ENCODE measurements around the gene DLGAP1. TPM values are rescaled to one million over a fixed set of nuclear protein-coding genes. Genes with fewer than 3 reads are reported as not detected.

The DLGAP1 gene
- total RNA-seq, 1 donor from 2014 or later, result 0.05 TPM

GRCh38 chr18:4374564-4374963 lies 80.5 kb downstream of the DLGAP1 start:
- Mint-ChIP-seq H3K9me3 (ENCODE audit: unreplicated experiment) (no peaks in the 10 kb centered on the region), H3K36me3 (ENCODE audit: unreplicated experiment) (no peaks in the 10 kb centered on the region), H3K27me3 (ENCODE audit: unreplicated experiment) (no peaks in the 10 kb centered on the region), H3K4me3 (ENCODE audit: unreplicated experiment) (no peak overlapping the region), H3K27ac (ENCODE audit: unreplicated experiment) (no peak overlapping the region), H3K4me1 (ENCODE audit: unreplicated experiment) (no peaks in the 10 kb centered on the region)
- TF ChIP-seq, protein P1, sequence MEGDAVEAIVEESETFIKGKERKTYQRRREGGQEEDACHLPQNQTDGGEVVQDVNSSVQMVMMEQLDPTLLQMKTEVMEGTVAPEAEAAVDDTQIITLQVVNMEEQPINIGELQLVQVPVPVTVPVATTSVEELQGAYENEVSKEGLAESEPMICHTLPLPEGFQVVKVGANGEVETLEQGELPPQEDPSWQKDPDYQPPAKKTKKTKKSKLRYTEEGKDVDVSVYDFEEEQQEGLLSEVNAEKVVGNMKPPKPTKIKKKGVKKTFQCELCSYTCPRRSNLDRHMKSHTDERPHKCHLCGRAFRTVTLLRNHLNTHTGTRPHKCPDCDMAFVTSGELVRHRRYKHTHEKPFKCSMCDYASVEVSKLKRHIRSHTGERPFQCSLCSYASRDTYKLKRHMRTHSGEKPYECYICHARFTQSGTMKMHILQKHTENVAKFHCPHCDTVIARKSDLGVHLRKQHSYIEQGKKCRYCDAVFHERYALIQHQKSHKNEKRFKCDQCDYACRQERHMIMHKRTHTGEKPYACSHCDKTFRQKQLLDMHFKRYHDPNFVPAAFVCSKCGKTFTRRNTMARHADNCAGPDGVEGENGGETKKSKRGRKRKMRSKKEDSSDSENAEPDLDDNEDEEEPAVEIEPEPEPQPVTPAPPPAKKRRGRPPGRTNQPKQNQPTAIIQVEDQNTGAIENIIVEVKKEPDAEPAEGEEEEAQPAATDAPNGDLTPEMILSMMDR (IDR thresholded peaks at IDR 0.05), result no peak
- DNase-seq (ENCODE audit: extremely low spot score, unreplicated experiment), result no peak

DNA sequence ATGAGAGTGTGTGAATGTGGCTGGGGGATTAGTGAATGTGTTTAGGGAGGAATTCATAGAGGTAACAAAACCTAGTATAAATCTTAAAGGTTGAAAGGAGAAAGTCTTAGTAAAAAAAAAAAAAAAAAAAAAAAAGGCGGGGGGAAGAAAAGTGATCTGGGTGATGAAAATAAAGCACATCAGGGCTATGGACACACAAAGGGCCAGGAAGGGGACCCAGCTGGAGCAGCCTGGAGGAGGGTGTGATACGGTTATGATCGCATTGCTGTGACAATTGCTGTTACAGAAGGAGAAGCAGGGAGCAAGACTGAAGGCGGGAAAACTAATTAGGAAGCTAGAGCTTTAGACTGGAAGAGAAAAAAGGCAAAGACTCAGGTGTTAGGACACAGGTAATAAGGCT lies 85.4 kb downstream of the DLGAP1 start:
- TF ChIP-seq, protein P1 (IDR thresholded peaks at IDR 0.05), result no peak
- Mint-ChIP-seq H3K27me3 (ENCODE audit: unreplicated experiment) (no peaks in the 10 kb centered on the region), H3K27ac (ENCODE audit: unreplicated experiment) (no peak overlapping the region), H3K4me1 (ENCODE audit: unreplicated experiment) (no peaks in the 10 kb centered on the region), H3K36me3 (ENCODE audit: unreplicated experiment) (no peaks in the 10 kb centered on the region), H3K9me3 (ENCODE audit: unreplicated experiment) (peaks cover 5% of the 10 kb centered on the region), H3K4me3 (ENCODE audit: unreplicated experiment) (no peak overlapping the region)
- DNase-seq (ENCODE audit: extremely low spot score, unreplicated experiment), result no peak

- H3K36me3 Mint-ChIP-seq (ENCODE audit: unreplicated experiment), result no peaks in the 10 kb centered on the region
- peaks cover 33% of the 10 kb centered on the region for H3K9me3 Mint-ChIP-seq (ENCODE audit: unreplicated experiment)
- H3K27ac Mint-ChIP-seq (ENCODE audit: unreplicated experiment), result no peak overlapping the region
- TF ChIP-seq, protein P1 (IDR thresholded peaks at IDR 0.05), result no peak
- no peak for DNase-seq (ENCODE audit: extremely low spot score, unreplicated experiment)
- no peak overlapping the region for H3K4me3 Mint-ChIP-seq (ENCODE audit: unreplicated experiment)
- H3K4me1 Mint-ChIP-seq (ENCODE audit: unreplicated experiment), result no peaks in the 10 kb centered on the region
- no peaks in the 10 kb centered on the region for H3K27me3 Mint-ChIP-seq (ENCODE audit: unreplicated experiment)
Observed at GRCh38 chr18:4360221-4360715, 94.8 kb downstream of the DLGAP1 start.

GRCh38 chr18:4358618-4359017 lies 96.5 kb downstream of the DLGAP1 start:
- Mint-ChIP-seq H3K27ac (ENCODE audit: unreplicated experiment) (no peak overlapping the region), H3K27me3 (ENCODE audit: unreplicated experiment) (no peaks in the 10 kb centered on the region), H3K36me3 (ENCODE audit: unreplicated experiment) (no peaks in the 10 kb centered on the region), H3K4me1 (ENCODE audit: unreplicated experiment) (no peaks in the 10 kb centered on the region), H3K4me3 (ENCODE audit: unreplicated experiment) (no peak overlapping the region), H3K9me3 (ENCODE audit: unreplicated experiment) (peaks cover 24% of the 10 kb centered on the region)
- no peak for DNase-seq (ENCODE audit: extremely low spot score, unreplicated experiment)
- TF ChIP-seq, protein P1 (IDR thresholded peaks at IDR 0.05), result no peak

GRCh38 chr18:4357579-4357978 lies 97.5 kb downstream of the DLGAP1 start:
- Mint-ChIP-seq H3K9me3 (ENCODE audit: unreplicated experiment) (peaks cover 18% of the 10 kb centered on the region), H3K4me3 (ENCODE audit: unreplicated experiment) (no peak overlapping the region), H3K27me3 (ENCODE audit: unreplicated experiment) (no peaks in the 10 kb centered on the region), H3K4me1 (ENCODE audit: unreplicated experiment) (no peaks in the 10 kb centered on the region), H3K27ac (ENCODE audit: unreplicated experiment) (no peak overlapping the region), H3K36me3 (ENCODE audit: unreplicated experiment) (no peaks in the 10 kb centered on the region)
- TF ChIP-seq, protein P1 (IDR thresholded peaks at IDR 0.05), result no peak
- no peak for DNase-seq (ENCODE audit: extremely low spot score, unreplicated experiment)
